ENCODE data around the gene HTT.

Gene HTT

GRCh38 chr4:3219761-3220475 lies 145.4 kb downstream of the HTT start:
- DNase-seq (ENCODE audit: low read depth), result no peak

- DNase-seq (ENCODE audit: low read depth), result no peak
Observed at GRCh38 chr4:3220476-3221183, 146.1 kb downstream of the HTT start.

- no peak for DNase-seq (ENCODE audit: low read depth)
Observed at GRCh38 chr4:3221184-3221494, 146.7 kb downstream of the HTT start.

GRCh38 chr4:3221996-3222395 lies 147.5 kb downstream of the HTT start:
- DNase-seq (ENCODE audit: low read depth), result no peak

GRCh38 chr4:3223346-3223745 lies 148.9 kb downstream of the HTT start:
- no peak for DNase-seq (ENCODE audit: low read depth)

- DNase-seq (ENCODE audit: low read depth), result no peak
Observed at GRCh38 chr4:3223956-3224748, 149.7 kb downstream of the HTT start.

GRCh38 chr4:3225071-3225850 lies 150.8 kb downstream of the HTT start:
- no peak for DNase-seq (ENCODE audit: low read depth)

- no peak for DNase-seq (ENCODE audit: low read depth)
Observed at GRCh38 chr4:3225936-3226335, 151.5 kb downstream of the HTT start.

- no peak for DNase-seq (ENCODE audit: low read depth)
Observed at GRCh38 chr4:3226467-3226866, 152.0 kb downstream of the HTT start.

GRCh38 chr4:3226944-3227343 lies 152.5 kb downstream of the HTT start:
- no peak for DNase-seq (ENCODE audit: low read depth)

- no peak for DNase-seq (ENCODE audit: low read depth)
Observed at GRCh38 chr4:3227878-3228675, 153.6 kb downstream of the HTT start.

GRCh38 chr4:3228881-3229280 lies 154.4 kb downstream of the HTT start:
- DNase-seq (ENCODE audit: low read depth), result no peak

GRCh38 chr4:3229328-3229727 lies 154.8 kb downstream of the HTT start:
- no peak for DNase-seq (ENCODE audit: low read depth)

- DNase-seq (ENCODE audit: low read depth), result no peak
Observed at GRCh38 chr4:3229964-3230363, 155.5 kb downstream of the HTT start.

GRCh38 chr4:3231471-3231870 lies 157.0 kb downstream of the HTT start:
- DNase-seq (ENCODE audit: low read depth), result no peak

- no peak for DNase-seq (ENCODE audit: low read depth)
Observed at GRCh38 chr4:3232001-3232400, 157.5 kb downstream of the HTT start.

GRCh38 chr4:3232871-3233271 lies 158.4 kb downstream of the HTT start:
- DNase-seq (ENCODE audit: low read depth), result no peak

GRCh38 chr4:3233391-3234071 lies 159.1 kb downstream of the HTT start:
- DNase-seq (ENCODE audit: low read depth), result no peak

GRCh38 chr4:3234171-3235029 lies 159.9 kb downstream of the HTT start:
- no peak for DNase-seq (ENCODE audit: low read depth)

GRCh38 chr4:3235030-3235345 lies 160.5 kb downstream of the HTT start:
- no peak for DNase-seq (ENCODE audit: low read depth)
